HepG2 (cell line): ENCODE measurements around the gene CRYAB. TPM values are rescaled to one million over a fixed set of nuclear protein-coding genes. Genes with fewer than 3 reads are reported as not detected.
A peak's percentile ranks its signal among the peaks of the same experiment; 100 is the strongest.

ENCODE experiments used
- ELF3 ChIP-seq: IDR thresholded peaks from 2 replicates; pipeline ENCODE4 v1.6.1; 2016; ENCODE audit warnings: missing genetic modification reagents, missing compliant biosample characterization
- KDM3A ChIP-seq: IDR thresholded peaks from 2 replicates; pipeline ENCODE4 v1.6.1; 2018; ENCODE audit warnings: low read depth, missing compliant biosample characterization
- KLF6 ChIP-seq: IDR thresholded peaks from 2 replicates; pipeline ENCODE4 v1.8.0; 2016; ENCODE audit warnings: missing biosample characterization, missing genetic modification reagents
- MATR3 ChIP-seq: sonication (generic); formaldehyde crosslinking; IDR thresholded peaks from 2 replicates; pipeline ENCODE4 v1.4.0; 2020; ENCODE audit warnings: missing genetic modification reagents
- NFE2L1 ChIP-seq: sonication (generic); formaldehyde crosslinking; IDR thresholded peaks from 2 replicates; pipeline ENCODE4 v1.4.0; 2020; ENCODE audit warnings: missing genetic modification reagents, mild to moderate bottlenecking, borderline replicate concordance
- TEAD2 ChIP-seq: sonication (generic); formaldehyde crosslinking; IDR thresholded peaks from 2 replicates; pipeline ENCODE4 v1.9.0; 2021; ENCODE audit warnings: missing genetic modification reagents
- ZFAT ChIP-seq: sonication (generic); formaldehyde crosslinking; conservative IDR thresholded peaks from 2 replicates; pipeline ENCODE4 v1.8.1; 2023; ENCODE audit warnings: missing genetic modification reagents, inconsistent platforms
- ZFYVE20 ChIP-seq: sonication (generic); formaldehyde crosslinking; IDR thresholded peaks from 2 replicates; pipeline ENCODE4 v1.8.0; 2023; ENCODE audit warnings: low read depth, mild to moderate bottlenecking, moderate library complexity, missing genetic modification reagents, borderline replicate concordance
- ZNF12 ChIP-seq: sonication (generic); formaldehyde crosslinking; IDR thresholded peaks from 2 replicates; pipeline ENCODE4 v1.5.0; 2020; ENCODE audit warnings: missing genetic modification reagents
- ZNF337 ChIP-seq: sonication (generic); formaldehyde crosslinking; IDR thresholded peaks from 2 replicates; pipeline ENCODE4 v1.5.1; 2020; ENCODE audit warnings: missing genetic modification reagents, low read depth, mild to moderate bottlenecking, borderline replicate concordance
- ZNF484 ChIP-seq: sonication (generic); formaldehyde crosslinking; IDR thresholded peaks from 2 replicates; pipeline ENCODE4 v1.5.1; 2020; ENCODE audit warnings: mild to moderate bottlenecking, low read depth, missing genetic modification reagents, borderline replicate concordance
- ZNF546 ChIP-seq: sonication (generic); formaldehyde crosslinking; conservative IDR thresholded peaks from 2 replicates; pipeline ENCODE4 v1.8.1; 2023; ENCODE audit warnings: mild to moderate bottlenecking, missing genetic modification reagents
- ZNF556 ChIP-seq: sonication (generic); formaldehyde crosslinking; IDR thresholded peaks from 2 replicates; pipeline ENCODE4 v1.4.0; 2020; ENCODE audit warnings: mild to moderate bottlenecking, missing genetic modification reagents, borderline replicate concordance
- ZNF746 ChIP-seq: sonication (generic); formaldehyde crosslinking; IDR thresholded peaks from 2 replicates; pipeline ENCODE4 v1.8.0; 2022; ENCODE audit warnings: mild to moderate bottlenecking, missing genetic modification reagents
- ZNF773 ChIP-seq: sonication (generic); formaldehyde crosslinking; IDR thresholded peaks from 2 replicates; pipeline ENCODE4 v1.4.0; 2020; ENCODE audit warnings: missing genetic modification reagents, borderline replicate concordance
- ZSCAN31 ChIP-seq: sonication (generic); formaldehyde crosslinking; IDR thresholded peaks from 2 replicates; pipeline ENCODE4 v1.5.0; 2020; ENCODE audit warnings: low read depth, mild to moderate bottlenecking, missing genetic modification reagents
- polyA plus RNA-seq, 8 experiments: library from polyadenylated mRNA; depleted of rRNA in 3 of 8; stranded (reverse) in 7 of 8; unstranded in 1 of 8; fragments of >200 nt; fragmentation: Illumina TruSeq in 4 of 8; extraction: Trizol in 4 of 8; gene quantifications; 2 replicates each; pipeline versions ENCODE4 v1.2.1 to v1.2.3, GENCODE V29; 2011 to 2016; ENCODE audit warnings: low read depth in 4 of 8, missing spikeins in 1 of 8, mixed read lengths in 1 of 8; ENCODE audit not compliant: insufficient read depth in 1 of 8
- total RNA-seq, 5 experiments: library from RNA; depleted of rRNA; stranded (reverse); fragments of >200 nt; fragmentation: Illumina TruSeq; extraction: Trizol; gene quantifications; 2 replicates each; pipeline ENCODE4 v1.2.3, GENCODE V29; 2016; ENCODE audit warnings: low read depth in 1 of 5
- TF ChIP-seq, protein P1 (sequence below): sonication (generic); formaldehyde crosslinking; IDR thresholded peaks from 2 replicates; pipeline ENCODE4 v1.9.0; 2021; ENCODE audit warnings: missing genetic modification reagents, borderline replicate concordance
- TF ChIP-seq, protein P2 (sequence below): sonication (generic); formaldehyde crosslinking; IDR thresholded peaks from 2 replicates; pipeline ENCODE4 v1.5.1; 2020; ENCODE audit warnings: mild to moderate bottlenecking, missing genetic modification reagents, borderline replicate concordance
- TF ChIP-seq, protein P3 (sequence below): sonication (generic); formaldehyde crosslinking; IDR thresholded peaks from 2 replicates; pipeline ENCODE4 v1.8.0; 2022; ENCODE audit warnings: missing genetic modification reagents, mild to moderate bottlenecking, borderline replicate concordance
- TF ChIP-seq, protein P4 (sequence below): sonication (generic); formaldehyde crosslinking; IDR thresholded peaks from 2 replicates; pipeline ENCODE4 v1.5.0; 2020; ENCODE audit warnings: missing genetic modification reagents
- TF ChIP-seq, protein P5 (sequence below): sonication (generic); formaldehyde crosslinking; IDR thresholded peaks from 2 replicates; pipeline ENCODE4 v1.4.0; 2020; ENCODE audit warnings: missing genetic modification reagents

CRYAB gene
- total and polyA plus RNA-seq, 2 of the 13 experiments (the other 11 are each of a cell fraction or from before 2014, with no cell fraction given): 0.55 to 1.1 TPM

DNA sequence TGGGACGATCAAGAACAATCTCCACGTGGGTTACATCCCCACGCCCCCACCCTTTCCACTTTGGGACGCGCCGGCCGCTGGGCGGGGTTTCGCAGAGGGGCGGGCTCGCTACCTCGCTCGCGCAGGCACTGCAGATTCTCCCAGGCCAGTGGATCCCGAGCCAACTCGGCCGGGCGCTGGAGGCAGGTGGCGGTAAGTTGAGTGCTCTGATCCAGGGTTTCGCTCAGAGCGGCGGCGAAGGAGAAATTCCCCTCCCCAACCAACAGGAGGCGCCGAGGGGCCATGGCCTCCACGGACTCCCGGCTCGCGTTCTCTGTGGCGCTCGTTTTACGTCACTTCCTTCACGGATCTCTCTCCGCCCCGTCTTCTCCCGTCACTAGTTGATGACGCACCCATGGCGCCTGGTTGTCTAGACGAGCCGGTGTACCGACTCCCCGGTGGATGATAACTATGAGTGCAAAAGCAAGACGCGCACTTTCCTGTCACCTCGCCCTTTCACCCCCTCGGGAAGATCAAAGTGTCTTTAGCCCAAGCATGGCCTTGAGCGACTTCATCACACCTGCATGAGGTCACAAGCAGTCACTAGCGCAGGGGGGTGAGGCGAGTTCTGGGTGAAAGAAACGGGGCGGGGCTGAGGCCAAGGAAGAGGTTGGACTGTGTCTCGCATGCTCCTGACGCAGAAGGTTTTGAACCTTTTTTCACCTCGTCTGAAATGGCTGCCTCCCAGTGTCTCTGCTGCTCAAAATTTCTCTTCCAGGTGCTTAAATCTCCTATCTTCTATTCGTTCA lies 32.5 kb downstream of the CRYAB start, which contains the start of the genes CFAP68 and FDXACB1 (continued):
- TF ChIP-seq KLF6 (CRISPR knock-in tag): peak; percentile 54; the same call in 1 of the 2 replicates
- TF ChIP-seq ZNF484 (CRISPR knock-in tag): 0 out of 2 replicates have a peak, but pooled peaks have one; percentile 56
- TF ChIP-seq ZFAT (CRISPR knock-in tag): no peak
- no peak for TF ChIP-seq ZFYVE20 (CRISPR knock-in tag)
- peak; percentile 13; the same call in 1 of the 2 replicates for TF ChIP-seq ZNF746 (CRISPR knock-in tag)
- TF ChIP-seq ZNF773 (CRISPR knock-in tag): no peak
- 0 out of 2 replicates have a peak, but pooled peaks have one; percentile 43 for TF ChIP-seq ZNF337 (CRISPR knock-in tag)
- TF ChIP-seq ZNF556 (CRISPR knock-in tag): 0 out of 2 replicates have a peak, but pooled peaks have one; percentile 20
- no peak for TF ChIP-seq ZNF12
- TF ChIP-seq KDM3A: peak; percentile 86; the same call in 1 of the 2 replicates
- TF ChIP-seq ELF3 (CRISPR knock-in tag): peak; percentile 53; the same call in 1 of the 2 replicates
- TF ChIP-seq, protein P1, sequence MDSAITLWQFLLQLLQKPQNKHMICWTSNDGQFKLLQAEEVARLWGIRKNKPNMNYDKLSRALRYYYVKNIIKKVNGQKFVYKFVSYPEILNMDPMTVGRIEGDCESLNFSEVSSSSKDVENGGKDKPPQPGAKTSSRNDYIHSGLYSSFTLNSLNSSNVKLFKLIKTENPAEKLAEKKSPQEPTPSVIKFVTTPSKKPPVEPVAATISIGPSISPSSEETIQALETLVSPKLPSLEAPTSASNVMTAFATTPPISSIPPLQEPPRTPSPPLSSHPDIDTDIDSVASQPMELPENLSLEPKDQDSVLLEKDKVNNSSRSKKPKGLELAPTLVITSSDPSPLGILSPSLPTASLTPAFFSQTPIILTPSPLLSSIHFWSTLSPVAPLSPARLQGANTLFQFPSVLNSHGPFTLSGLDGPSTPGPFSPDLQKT: no peak
- TF ChIP-seq TEAD2 (CRISPR knock-in tag): no peak
- no peak; the same call in 1 of the 2 replicates for TF ChIP-seq ZNF546 (CRISPR knock-in tag)
- peak; percentile 95 for TF ChIP-seq ZSCAN31 (CRISPR knock-in tag)
- no peak for TF ChIP-seq MATR3 (CRISPR knock-in tag)
- TF ChIP-seq, protein P2, sequence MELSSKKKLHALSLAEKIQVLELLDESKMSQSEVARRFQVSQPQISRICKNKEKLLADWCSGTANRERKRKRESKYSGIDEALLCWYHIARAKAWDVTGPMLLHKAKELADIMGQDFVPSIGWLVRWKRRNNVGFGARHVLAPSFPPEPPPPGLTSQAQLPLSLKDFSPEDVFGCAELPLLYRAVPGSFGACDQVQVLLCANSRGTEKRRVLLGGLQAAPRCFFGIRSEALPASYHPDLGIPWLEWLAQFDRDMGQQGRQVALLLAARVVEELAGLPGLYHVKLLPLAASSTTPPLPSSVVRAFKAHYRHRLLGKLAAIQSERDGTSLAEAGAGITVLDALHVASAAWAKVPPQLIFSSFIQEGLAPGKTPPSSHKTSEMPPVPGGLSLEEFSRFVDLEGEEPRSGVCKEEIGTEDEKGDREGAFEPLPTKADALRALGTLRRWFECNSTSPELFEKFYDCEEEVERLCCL (CRISPR knock-in tag): no peak; the same call in 1 of the 2 replicates
- TF ChIP-seq, protein P3, sequence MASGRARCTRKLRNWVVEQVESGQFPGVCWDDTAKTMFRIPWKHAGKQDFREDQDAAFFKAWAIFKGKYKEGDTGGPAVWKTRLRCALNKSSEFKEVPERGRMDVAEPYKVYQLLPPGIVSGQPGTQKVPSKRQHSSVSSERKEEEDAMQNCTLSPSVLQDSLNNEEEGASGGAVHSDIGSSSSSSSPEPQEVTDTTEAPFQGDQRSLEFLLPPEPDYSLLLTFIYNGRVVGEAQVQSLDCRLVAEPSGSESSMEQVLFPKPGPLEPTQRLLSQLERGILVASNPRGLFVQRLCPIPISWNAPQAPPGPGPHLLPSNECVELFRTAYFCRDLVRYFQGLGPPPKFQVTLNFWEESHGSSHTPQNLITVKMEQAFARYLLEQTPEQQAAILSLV (CRISPR knock-in tag): peak; percentile 34; the same call in 1 of the 2 replicates
- TF ChIP-seq NFE2L1 (CRISPR knock-in tag): no peak
- TF ChIP-seq, protein P4, sequence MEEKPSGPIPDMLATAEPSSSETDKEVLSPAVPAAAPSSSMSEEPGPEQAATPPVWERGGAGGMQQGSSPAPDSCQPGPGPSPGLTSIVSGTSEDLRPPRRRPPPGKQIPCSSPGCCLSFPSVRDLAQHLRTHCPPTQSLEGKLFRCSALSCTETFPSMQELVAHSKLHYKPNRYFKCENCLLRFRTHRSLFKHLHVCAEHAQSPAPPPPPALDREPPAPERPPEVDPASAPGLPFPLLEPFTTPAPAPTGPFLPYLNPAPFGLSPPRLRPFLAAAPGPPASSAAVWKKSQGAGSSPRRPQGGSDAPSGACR (CRISPR knock-in tag): peak; percentile 70; the same call in 1 of the 2 replicates
- TF ChIP-seq, protein P5, sequence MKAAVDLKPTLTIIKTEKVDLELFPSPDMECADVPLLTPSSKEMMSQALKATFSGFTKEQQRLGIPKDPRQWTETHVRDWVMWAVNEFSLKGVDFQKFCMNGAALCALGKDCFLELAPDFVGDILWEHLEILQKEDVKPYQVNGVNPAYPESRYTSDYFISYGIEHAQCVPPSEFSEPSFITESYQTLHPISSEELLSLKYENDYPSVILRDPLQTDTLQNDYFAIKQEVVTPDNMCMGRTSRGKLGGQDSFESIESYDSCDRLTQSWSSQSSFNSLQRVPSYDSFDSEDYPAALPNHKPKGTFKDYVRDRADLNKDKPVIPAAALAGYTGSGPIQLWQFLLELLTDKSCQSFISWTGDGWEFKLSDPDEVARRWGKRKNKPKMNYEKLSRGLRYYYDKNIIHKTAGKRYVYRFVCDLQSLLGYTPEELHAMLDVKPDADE (CRISPR knock-in tag): 0 out of 2 replicates have a peak, but pooled peaks have one; percentile 57
